ENCODE data around the gene DCAF8L2. TPM values are rescaled to one million over a fixed set of nuclear protein-coding genes. Genes with fewer than 3 reads are reported as not detected.

DCAF8L2 gene
- total RNA-seq, 4 donors from 2014 or later = not detected

GRCh38 chrX:27671234-27671633 is 81.1 kb downstream of the DCAF8L2 start:
- TF ChIP-seq, protein P1, sequence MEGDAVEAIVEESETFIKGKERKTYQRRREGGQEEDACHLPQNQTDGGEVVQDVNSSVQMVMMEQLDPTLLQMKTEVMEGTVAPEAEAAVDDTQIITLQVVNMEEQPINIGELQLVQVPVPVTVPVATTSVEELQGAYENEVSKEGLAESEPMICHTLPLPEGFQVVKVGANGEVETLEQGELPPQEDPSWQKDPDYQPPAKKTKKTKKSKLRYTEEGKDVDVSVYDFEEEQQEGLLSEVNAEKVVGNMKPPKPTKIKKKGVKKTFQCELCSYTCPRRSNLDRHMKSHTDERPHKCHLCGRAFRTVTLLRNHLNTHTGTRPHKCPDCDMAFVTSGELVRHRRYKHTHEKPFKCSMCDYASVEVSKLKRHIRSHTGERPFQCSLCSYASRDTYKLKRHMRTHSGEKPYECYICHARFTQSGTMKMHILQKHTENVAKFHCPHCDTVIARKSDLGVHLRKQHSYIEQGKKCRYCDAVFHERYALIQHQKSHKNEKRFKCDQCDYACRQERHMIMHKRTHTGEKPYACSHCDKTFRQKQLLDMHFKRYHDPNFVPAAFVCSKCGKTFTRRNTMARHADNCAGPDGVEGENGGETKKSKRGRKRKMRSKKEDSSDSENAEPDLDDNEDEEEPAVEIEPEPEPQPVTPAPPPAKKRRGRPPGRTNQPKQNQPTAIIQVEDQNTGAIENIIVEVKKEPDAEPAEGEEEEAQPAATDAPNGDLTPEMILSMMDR (IDR thresholded peaks at IDR 0.05; ENCODE audit: low read depth) = no peak

- TF ChIP-seq, protein P1 (IDR thresholded peaks at IDR 0.05; ENCODE audit: low read depth) = no peak
Measured at GRCh38 chrX:27674491-27674890, 84.3 kb downstream of the DCAF8L2 start.

DNA sequence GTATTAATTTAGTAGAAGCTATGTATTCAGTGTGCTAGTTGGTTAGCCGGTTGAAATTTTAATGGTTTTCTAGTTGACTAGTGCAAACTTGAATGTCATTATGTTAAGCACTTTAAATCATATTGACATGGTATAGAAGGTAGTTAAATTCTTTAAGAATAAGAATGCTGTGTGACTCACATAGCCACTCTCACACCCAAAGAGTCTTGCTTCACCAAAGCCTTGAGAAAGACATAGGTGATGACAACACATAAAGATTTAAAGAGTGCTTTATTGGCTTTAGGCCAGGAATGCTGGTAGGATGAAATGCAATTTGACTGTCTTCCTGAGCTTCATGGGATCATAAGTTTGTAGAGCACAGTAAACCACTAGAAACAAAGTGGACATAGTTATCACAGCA is 85.3 kb downstream of the DCAF8L2 start:
- TF ChIP-seq, protein P1 (IDR thresholded peaks at IDR 0.05; ENCODE audit: low read depth) = no peak

DNA sequence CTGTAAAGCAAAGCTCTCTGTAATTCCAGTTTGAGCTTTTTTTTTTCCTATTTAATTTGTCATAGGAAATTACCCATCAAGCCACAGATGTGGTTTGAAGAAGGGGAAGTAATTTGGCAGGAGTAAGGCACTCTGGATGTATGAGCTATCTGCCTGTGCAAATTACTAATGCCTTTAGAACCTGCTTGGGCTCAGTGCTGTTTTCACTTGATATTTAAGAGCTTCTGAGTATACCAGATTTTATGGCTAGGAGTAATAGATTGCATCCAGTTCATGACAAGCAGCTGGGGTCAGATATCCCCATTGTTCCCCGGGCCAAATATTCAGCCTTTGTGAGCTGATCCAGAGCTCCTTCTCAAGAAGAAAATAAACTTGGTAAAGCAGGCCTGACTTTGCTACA is 89.1 kb downstream of the DCAF8L2 start:
- TF ChIP-seq, protein P1 (IDR thresholded peaks at IDR 0.05; ENCODE audit: low read depth) = no peak

DNA sequence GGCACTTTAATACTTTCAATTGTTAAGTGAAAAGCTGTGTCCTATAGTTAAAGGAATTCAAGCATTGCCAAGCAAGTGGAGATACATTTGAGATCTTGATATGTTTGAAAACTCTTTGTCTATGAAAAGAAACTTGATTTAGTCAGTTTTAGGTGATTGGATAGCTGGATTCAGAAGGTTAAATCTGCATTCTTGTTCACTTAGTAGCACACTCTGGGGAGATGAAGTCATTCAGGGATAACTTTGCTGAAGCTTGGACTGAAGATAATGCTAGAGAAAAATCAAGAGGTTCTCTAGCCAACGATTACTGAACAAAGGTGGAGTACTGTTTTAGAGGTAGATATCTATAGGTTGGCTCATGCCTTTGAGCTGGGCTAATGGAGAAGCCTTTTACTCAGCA is 90.6 kb downstream of the DCAF8L2 start:
- TF ChIP-seq, protein P1 (IDR thresholded peaks at IDR 0.05; ENCODE audit: low read depth) = no peak

GRCh38 chrX:27694667-27695066 is 104.5 kb downstream of the DCAF8L2 start:
- TF ChIP-seq, protein P1 (IDR thresholded peaks at IDR 0.05; ENCODE audit: low read depth) = no peak

GRCh38 chrX:27706526-27706925 is 116.4 kb downstream of the DCAF8L2 start:
- TF ChIP-seq, protein P1 (IDR thresholded peaks at IDR 0.05; ENCODE audit: low read depth) = no peak
